ENCODE measurements around the gene ISOC2.
A peak's percentile ranks its signal among the peaks of the same experiment; 100 is the strongest.

ISOC2 gene

GRCh38 chr19:55484593-55485438 lies 23.4 kb upstream of the ISOC2 start, which contains the start of gene NAT14:
Gene NAT14 (plus strand): TSS chr19:55485188. CDS start chr19:55485709, 521 bp downstream.
- ATAC-seq (peak; percentile 66), DNase-seq (peak; percentile 63 to 67)
- Mint-ChIP-seq H3K4me3 (peak within 1 kb of the TSS; percentile 87), H3K4me1 (peaks cover 42% of the 10 kb centered on the region), H3K9me3 (no peaks in the 10 kb centered on the region), H3K27me3 (no peaks in the 10 kb centered on the region), H3K27ac (peak within 1 kb of the TSS; percentile 78 to 83)

- DNase-seq (no peak), ATAC-seq (no peak)
- Mint-ChIP-seq H3K4me1 (peaks cover 51% of the 10 kb centered on the region), H3K4me3 (peak overlapping the region; percentile 87), H3K27me3 (no peaks in the 10 kb centered on the region), H3K9me3 (no peaks in the 10 kb centered on the region), H3K27ac (no peak overlapping the region)
Measured at GRCh38 chr19:55483706-55484592, 22.5 kb upstream of the ISOC2 start.

- Mint-ChIP-seq H3K4me1 (peaks cover 54% of the 10 kb centered on the region), H3K4me3 (peak overlapping the region in 1 of 2 donors; percentile 48), H3K9me3 (no peaks in the 10 kb centered on the region), H3K27me3 (no peaks in the 10 kb centered on the region), H3K27ac (no peak overlapping the region)
- DNase-seq (no peak), ATAC-seq (no peak)
Measured at GRCh38 chr19:55482967-55483705, 21.7 kb upstream of the ISOC2 start.

GRCh38 chr19:55482156-55482961 lies 20.9 kb upstream of the ISOC2 start:
- H3K9me3 Mint-ChIP-seq = no peaks in the 10 kb centered on the region
- DNase-seq (no peak), ATAC-seq (no peak)
- H3K4me1 Mint-ChIP-seq = peaks cover 53% of the 10 kb centered on the region
- H3K27ac Mint-ChIP-seq = no peak overlapping the region
- no peak overlapping the region for H3K4me3 Mint-ChIP-seq
- H3K27me3 Mint-ChIP-seq = no peaks in the 10 kb centered on the region

GRCh38 chr19:55481794-55482155 lies 20.3 kb upstream of the ISOC2 start:
- Mint-ChIP-seq H3K4me1 (peaks cover 52% of the 10 kb centered on the region), H3K9me3 (no peaks in the 10 kb centered on the region), H3K4me3 (no peak overlapping the region), H3K27ac (no peak overlapping the region), H3K27me3 (no peaks in the 10 kb centered on the region)
- DNase-seq (no peak), ATAC-seq (no peak)

- Mint-ChIP-seq H3K27me3 (no peaks in the 10 kb centered on the region), H3K4me1 (peaks cover 50% of the 10 kb centered on the region), H3K27ac (no peak overlapping the region), H3K4me3 (no peak overlapping the region), H3K9me3 (no peaks in the 10 kb centered on the region)
- ATAC-seq = no peak
- no peak for DNase-seq
Measured at GRCh38 chr19:55481148-55481793, 19.8 kb upstream of the ISOC2 start.

GRCh38 chr19:55479451-55480230 lies 18.2 kb upstream of the ISOC2 start:
- Mint-ChIP-seq H3K27ac (peak overlapping the region in 1 of 2 donors; percentile 4), H3K4me1 (peaks cover 49% of the 10 kb centered on the region), H3K27me3 (no peaks in the 10 kb centered on the region), H3K9me3 (no peaks in the 10 kb centered on the region), H3K4me3 (peak overlapping the region in 1 of 2 donors; percentile 18)
- no peak for ATAC-seq
- DNase-seq = no peak

GRCh38 chr19:55479045-55479444 lies 17.6 kb upstream of the ISOC2 start:
- Mint-ChIP-seq H3K4me3 (peak overlapping the region in 1 of 2 donors; percentile 18), H3K9me3 (no peaks in the 10 kb centered on the region), H3K4me1 (peaks cover 44% of the 10 kb centered on the region), H3K27me3 (no peaks in the 10 kb centered on the region), H3K27ac (peak overlapping the region in 1 of 2 donors; percentile 49)
- ATAC-seq = no peak
- DNase-seq = no peak

GRCh38 chr19:55478364-55478763 lies 16.9 kb upstream of the ISOC2 start:
- Mint-ChIP-seq H3K9me3 (no peaks in the 10 kb centered on the region), H3K27ac (peak overlapping the region; percentile 33 to 64), H3K27me3 (no peaks in the 10 kb centered on the region), H3K4me1 (peaks cover 44% of the 10 kb centered on the region), H3K4me3 (peak overlapping the region; percentile 95 to 96)
- ATAC-seq = no peak
- no peak for DNase-seq

GRCh38 chr19:55477905-55478304 lies 16.5 kb upstream of the ISOC2 start:
- Mint-ChIP-seq H3K9me3 (no peaks in the 10 kb centered on the region), H3K27ac (peak overlapping the region; percentile 14 to 33), H3K4me3 (peak overlapping the region; percentile 95 to 96), H3K4me1 (peaks cover 44% of the 10 kb centered on the region), H3K27me3 (no peaks in the 10 kb centered on the region)
- no peak for DNase-seq
- ATAC-seq = no peak

- H3K4me3 Mint-ChIP-seq = peak within 1 kb of the TSS; percentile 96 to 97
- DNase-seq (peak; percentile 97 to 98), ATAC-seq (peak; percentile 95)
- peaks cover 44% of the 10 kb centered on the region for H3K4me1 Mint-ChIP-seq
- H3K27me3 Mint-ChIP-seq = no peaks in the 10 kb centered on the region
- H3K9me3 Mint-ChIP-seq = no peaks in the 10 kb centered on the region
- peak within 1 kb of the TSS; percentile 88 to 97 for H3K27ac Mint-ChIP-seq
Measured at GRCh38 chr19:55476100-55476775, 14.8 kb upstream of the ISOC2 start, which contains the start of gene ZNF628. Gene ZNF628 (plus strand): TSS chr19:55476617. CDS start chr19:55479911, 3,294 bp downstream.

GRCh38 chr19:55474269-55475265 lies 13.1 kb upstream of the ISOC2 start:
- DNase-seq (no peak), ATAC-seq (no peak)
- Mint-ChIP-seq H3K9me3 (no peaks in the 10 kb centered on the region), H3K27ac (no peak overlapping the region), H3K4me3 (peak overlapping the region in 1 of 2 donors; percentile 96), H3K27me3 (no peaks in the 10 kb centered on the region), H3K4me1 (peaks cover 38% of the 10 kb centered on the region)

Measured in stimulated activated naive CD8-positive, alpha-beta T cell treated with anti-CD3 and anti-CD28 coated beads, Interleukin-15, amount 100 ng/mL, for 72 hours (primary cell).